HepG2 (cell line): ENCODE data around the gene CCNL1. TPM values are rescaled to one million over a fixed set of nuclear protein-coding genes. Genes with fewer than 3 reads are reported as not detected.

Source experiments
- DNMT1 ChIP-seq: sonication (generic); formaldehyde crosslinking; IDR thresholded peaks from 2 replicates; pipeline ENCODE4 v1.5.1; 2020; ENCODE audit warnings: mild to moderate bottlenecking, missing genetic modification reagents
- GRHL1 ChIP-seq: sonication (generic); formaldehyde crosslinking; conservative IDR thresholded peaks from 2 replicates; pipeline ENCODE4 v1.8.0; 2022; ENCODE audit warnings: missing genetic modification reagents
- HOXA3 ChIP-seq: sonication (generic); formaldehyde crosslinking; IDR thresholded peaks from 2 replicates; pipeline ENCODE4 v1.5.0; 2020; ENCODE audit warnings: missing genetic modification reagents
- LBX2 ChIP-seq: sonication (generic); formaldehyde crosslinking; IDR thresholded peaks from 2 replicates; pipeline ENCODE4 v1.5.0; 2020; ENCODE audit warnings: missing genetic modification reagents, mild to moderate bottlenecking, borderline replicate concordance
- MED1 ChIP-seq: sonication (generic); formaldehyde crosslinking; IDR thresholded peaks from 2 replicates; pipeline ENCODE4 v1.4.0; 2020; ENCODE audit warnings: missing genetic modification reagents
- MLX ChIP-seq: IDR thresholded peaks from 2 replicates; pipeline ENCODE4 v1.6.1; 2016
- MYNN ChIP-seq: sonication (generic); formaldehyde crosslinking; IDR thresholded peaks from 2 replicates; pipeline ENCODE4 v1.4.0; 2020; ENCODE audit warnings: mild to moderate bottlenecking, low read depth, missing genetic modification reagents
- PAX8 ChIP-seq: sonication (generic); formaldehyde crosslinking; IDR thresholded peaks from 2 replicates; pipeline ENCODE4 v1.8.0; 2022; ENCODE audit warnings: mild to moderate bottlenecking, missing genetic modification reagents, borderline replicate concordance
- RBAK ChIP-seq: sonication (generic); formaldehyde crosslinking; IDR thresholded peaks from 2 replicates; pipeline ENCODE4 v1.5.1; 2020; ENCODE audit warnings: mild to moderate bottlenecking, missing genetic modification reagents
- RELA ChIP-seq: sonication (generic); formaldehyde crosslinking; IDR thresholded peaks from 2 replicates; pipeline ENCODE4 v1.4.0; 2020; ENCODE audit warnings: missing genetic modification reagents
- RFXANK ChIP-seq: IDR thresholded peaks from 2 replicates; pipeline ENCODE4 v1.6.1; 2016
- SAP130 ChIP-seq: IDR thresholded peaks from 2 replicates; pipeline ENCODE4 v1.6.1; 2016; ENCODE audit warnings: low read depth
- SUZ12 ChIP-seq: fragments of 150-350 bp; IDR thresholded peaks from 2 replicates; pipeline ENCODE4 v1.6.1; 2014; ENCODE audit warnings: low read depth, low read length
- TFE3 ChIP-seq: IDR thresholded peaks from 2 replicates; pipeline ENCODE4 v1.6.1; 2016
- TRAFD1 ChIP-seq: sonication (generic); formaldehyde crosslinking; IDR thresholded peaks from 2 replicates; pipeline ENCODE4 v1.5.1; 2020; ENCODE audit warnings: missing genetic modification reagents, mild to moderate bottlenecking, borderline replicate concordance
- ZBTB33 ChIP-seq: sonication (generic); formaldehyde crosslinking; IDR thresholded peaks from 2 replicates; pipeline ENCODE4 v1.4.0; 2020; ENCODE audit warnings: missing genetic modification reagents
- ZBTB42 ChIP-seq: sonication (generic); formaldehyde crosslinking; IDR thresholded peaks from 2 replicates; pipeline ENCODE4 v1.5.0; 2020; ENCODE audit warnings: mild to moderate bottlenecking, missing genetic modification reagents
- ZBTB7B ChIP-seq: sonication (generic); formaldehyde crosslinking; IDR thresholded peaks from 2 replicates; pipeline ENCODE4 v1.4.0; 2020; ENCODE audit warnings: missing genetic modification reagents
- ZNF20 ChIP-seq: sonication (generic); formaldehyde crosslinking; IDR thresholded peaks from 2 replicates; pipeline ENCODE4 v1.4.0; 2020; ENCODE audit warnings: mild to moderate bottlenecking, moderate library complexity, missing genetic modification reagents
- ZNF205 ChIP-seq: IDR thresholded peaks from 2 replicates; pipeline ENCODE4 v1.6.1; 2018; ENCODE audit warnings: missing biosample characterization, missing genetic modification reagents
- ZNF24 ChIP-seq: fragments of 450-650 bp; IDR thresholded peaks from 2 replicates; pipeline ENCODE4 v1.6.1; 2017; ENCODE audit warnings: antibody characterized with exemption, mild to moderate bottlenecking
- ZNF317 ChIP-seq: sonication (generic); formaldehyde crosslinking; IDR thresholded peaks from 2 replicates; pipeline ENCODE4 v1.5.0; 2020; ENCODE audit warnings: mild to moderate bottlenecking, missing genetic modification reagents
- polyA plus RNA-seq, 8 experiments: library from polyadenylated mRNA; depleted of rRNA in 3 of 8; stranded (reverse) in 7 of 8; unstranded in 1 of 8; fragments of >200 nt; fragmentation: Illumina TruSeq in 4 of 8; extraction: Trizol in 4 of 8; gene quantifications; 2 replicates each; pipeline versions ENCODE4 v1.2.1 to v1.2.3, GENCODE V29; 2011 to 2016; ENCODE audit warnings: low read depth in 4 of 8, missing spikeins in 1 of 8, mixed read lengths in 1 of 8; ENCODE audit not compliant: insufficient read depth in 1 of 8
- total RNA-seq, 5 experiments: library from RNA; depleted of rRNA; stranded (reverse); fragments of >200 nt; fragmentation: Illumina TruSeq; extraction: Trizol; gene quantifications; 2 replicates each; pipeline ENCODE4 v1.2.3, GENCODE V29; 2016; ENCODE audit warnings: low read depth in 1 of 5

The CCNL1 gene
- total and polyA plus RNA-seq, 2 of the 13 experiments (the other 11 are each of a cell fraction or from before 2014, with no cell fraction given) = 151 to 303 TPM

GRCh38 chr3:157159762-157160657 lies at the start of gene CCNL1 (continued):
- TF ChIP-seq PAX8 (CRISPR knock-in tag) = peak; percentile 99; the same call in 1 of the 2 replicates
- peak; percentile 85 for TF ChIP-seq ZNF317 (CRISPR knock-in tag)
- peak; percentile 89; the same call in 1 of the 2 replicates for TF ChIP-seq RELA (CRISPR knock-in tag)
- TF ChIP-seq RFXANK (CRISPR knock-in tag) = peak; percentile 74; the same call in 1 of the 2 replicates
- 0 out of 2 replicates have a peak, but pooled peaks have one; percentile 74 for TF ChIP-seq LBX2 (CRISPR knock-in tag)
- peak; percentile 41 for TF ChIP-seq ZBTB7B (CRISPR knock-in tag)
- TF ChIP-seq MYNN (CRISPR knock-in tag) = peak; percentile 90
- TF ChIP-seq SAP130 (CRISPR knock-in tag) = peak; percentile 96
- no peak for TF ChIP-seq RBAK
- TF ChIP-seq DNMT1 = peak; percentile 89; the same call in 1 of the 2 replicates
- peak; percentile 60; the same call in 1 of the 2 replicates for TF ChIP-seq MLX
- TF ChIP-seq TRAFD1 (CRISPR knock-in tag) = no peak
- TF ChIP-seq SUZ12 = no peak
- TF ChIP-seq ZBTB42 = peak; percentile 36; the same call in 1 of the 2 replicates
- TF ChIP-seq TFE3 (CRISPR knock-in tag) = peak; percentile 98
- peak; percentile 99 for TF ChIP-seq HOXA3 (CRISPR knock-in tag)
- TF ChIP-seq ZNF20 (CRISPR knock-in tag) = peak; percentile 68; the same call in 1 of the 2 replicates
- peak; percentile 95 for TF ChIP-seq MED1
- TF ChIP-seq GRHL1 (CRISPR knock-in tag) = no peak; the same call in 1 of the 2 replicates
- TF ChIP-seq ZNF24 = 0 out of 2 replicates have a peak, but pooled peaks have one; percentile 45
- TF ChIP-seq ZBTB33 (CRISPR knock-in tag) = peak; percentile 75; the same call in 1 of the 2 replicates
- TF ChIP-seq ZNF205 (CRISPR knock-in tag) = peak; percentile 83; the same call in 1 of the 2 replicates
